SJSA1 (cell line): ENCODE data around the gene MAGI2. TPM values are rescaled to one million over a fixed set of nuclear protein-coding genes. Genes with fewer than 3 reads are reported as not detected.

Source experiments
- DNase-seq, 2 experiments: peaks; one replicate each; pipeline ENCODE4 v3.0.0-alpha.2; 2015 to 2020; ENCODE audit warnings: low spot score in 2 of 2, low read depth in 1 of 2
- H3K27ac ChIP-seq: fragments of 250-450 bp; sonication (Bioruptor Pico); 2 replicates; pipeline ENCODE4 v1.5.1; 2020; ENCODE audit warnings: mild to moderate bottlenecking, moderate library complexity
- H3K27me3 ChIP-seq: fragments of 250-450 bp; sonication (Bioruptor Pico); replicated peaks from 2 replicates; pipeline ENCODE4 v1.5.1; 2020; ENCODE audit warnings: mild to moderate bottlenecking, moderate library complexity
- H3K36me3 ChIP-seq: fragments of 250-450 bp; sonication (Bioruptor Pico); 2 replicates; pipeline ENCODE4 v1.5.1; 2020; ENCODE audit warnings: mild to moderate bottlenecking
- H3K4me1 ChIP-seq: fragments of 250-450 bp; sonication (Bioruptor Pico); replicated peaks from 2 replicates; pipeline ENCODE4 v1.6.1; 2021; ENCODE audit warnings: mild to moderate bottlenecking
- H3K4me3 ChIP-seq: fragments of 250-450 bp; sonication (Bioruptor Pico); 2 replicates; pipeline ENCODE4 v1.5.1; 2020; ENCODE audit warnings: mild to moderate bottlenecking
- H3K9me3 ChIP-seq: fragments of 250-450 bp; sonication (Bioruptor Pico); replicated peaks from 2 replicates; pipeline ENCODE4 v1.5.1; 2020; ENCODE audit warnings: mild to moderate bottlenecking
- total RNA-seq: library from RNA; depleted of rRNA; stranded (reverse); fragments of >200 nt; shearing (Covaris generic); gene quantifications from 2 replicates; pipeline ENCODE4 v1.2.3, GENCODE V29; 2014

MAGI2 gene
- total RNA-seq, 1 experiment from 2014 or later: 0.82 TPM

DNA sequence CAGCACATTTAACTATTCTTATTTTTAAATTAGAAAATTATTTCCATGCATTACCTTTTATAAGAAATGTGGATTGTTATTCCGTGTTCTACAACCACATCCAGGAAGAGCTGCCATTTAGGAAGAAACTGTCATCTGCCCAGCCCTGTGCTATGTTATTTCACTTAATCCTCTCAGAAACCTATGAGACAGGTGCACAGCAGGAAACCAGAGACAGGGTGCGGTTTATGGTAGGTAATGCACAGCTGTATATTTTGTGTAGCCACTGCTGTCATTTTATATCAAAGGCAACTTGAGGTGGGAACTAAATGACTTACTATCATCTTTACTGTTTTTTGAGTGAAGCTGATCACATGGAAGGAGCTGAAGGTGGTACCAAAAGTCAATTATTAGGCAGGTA lies 232.3 kb downstream of the MAGI2 start:
- H3K4me3 ChIP-seq: no peak overlapping the region

DNA sequence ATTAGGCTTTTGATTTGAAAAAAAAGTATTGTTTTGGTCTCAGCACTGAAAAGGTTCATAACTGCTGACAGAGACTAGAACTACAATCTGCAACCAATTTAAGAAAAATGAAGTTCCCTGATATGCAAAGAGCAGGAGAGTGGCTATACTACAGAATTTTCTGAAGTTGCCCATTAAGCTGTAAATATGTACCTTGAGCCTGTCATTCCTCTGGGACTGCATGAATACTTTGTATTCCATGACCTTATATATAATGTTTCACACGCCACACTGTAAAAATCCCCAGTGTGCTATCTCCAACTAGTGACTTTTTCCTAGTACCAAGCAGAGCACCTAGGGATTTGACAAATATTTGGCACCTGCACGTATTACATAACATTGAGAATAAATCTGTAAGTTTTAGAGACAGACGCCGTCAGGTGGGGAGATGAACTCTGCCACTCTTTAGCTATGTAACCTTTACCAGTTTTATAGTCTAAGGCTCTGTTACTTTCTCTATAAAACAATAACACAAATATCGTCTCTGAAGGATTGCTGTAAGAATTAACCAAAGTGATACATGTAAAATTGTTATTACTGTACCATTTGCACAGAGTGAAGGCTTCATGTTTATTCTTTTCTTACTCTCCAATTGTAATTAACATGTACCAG lies 235.4 kb downstream of the MAGI2 start:
- no peaks in the 10 kb centered on the region for H3K4me1 ChIP-seq
- no peak overlapping the region for H3K4me3 ChIP-seq
- H3K36me3 ChIP-seq: no peaks in the 10 kb centered on the region
- H3K9me3 ChIP-seq: no peaks in the 10 kb centered on the region
- H3K27ac ChIP-seq: no peak overlapping the region
- no peak for DNase-seq
- H3K27me3 ChIP-seq: no peaks in the 10 kb centered on the region

More for the DNA sequence above, 232.3 kb downstream of the MAGI2 start:
- Histone ChIP-seq H3K27ac (no peak overlapping the region), H3K27me3 (peaks cover under 1% of the 10 kb centered on the region; the same call in 1 of the 2 replicates), H3K4me1 (no peaks in the 10 kb centered on the region), H3K36me3 (no peaks in the 10 kb centered on the region), H3K9me3 (no peaks in the 10 kb centered on the region)
- DNase-seq: no peak

DNA sequence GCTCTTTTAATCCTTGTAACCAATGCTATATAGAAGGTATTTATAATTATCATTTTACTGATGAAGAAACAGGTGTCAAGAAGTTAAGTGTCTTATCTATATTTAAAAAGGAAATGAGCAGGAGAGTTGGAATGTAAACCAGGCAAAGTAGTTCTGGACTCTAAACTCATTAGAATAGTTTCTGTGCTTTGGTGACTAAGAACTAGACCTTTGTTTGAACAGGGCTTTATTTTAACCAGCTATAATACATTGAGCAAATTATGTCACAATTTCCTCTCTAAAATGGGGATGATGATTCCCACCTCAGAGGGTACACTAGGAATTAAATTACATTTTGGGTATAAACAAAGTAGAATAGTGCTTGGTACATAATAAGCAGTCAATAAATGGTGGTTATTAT lies 236.0 kb downstream of the MAGI2 start:
- Histone ChIP-seq H3K27ac (no peak overlapping the region), H3K36me3 (no peaks in the 10 kb centered on the region), H3K27me3 (no peaks in the 10 kb centered on the region), H3K4me3 (no peak overlapping the region), H3K9me3 (no peaks in the 10 kb centered on the region), H3K4me1 (no peaks in the 10 kb centered on the region)
- DNase-seq: no peak

DNA sequence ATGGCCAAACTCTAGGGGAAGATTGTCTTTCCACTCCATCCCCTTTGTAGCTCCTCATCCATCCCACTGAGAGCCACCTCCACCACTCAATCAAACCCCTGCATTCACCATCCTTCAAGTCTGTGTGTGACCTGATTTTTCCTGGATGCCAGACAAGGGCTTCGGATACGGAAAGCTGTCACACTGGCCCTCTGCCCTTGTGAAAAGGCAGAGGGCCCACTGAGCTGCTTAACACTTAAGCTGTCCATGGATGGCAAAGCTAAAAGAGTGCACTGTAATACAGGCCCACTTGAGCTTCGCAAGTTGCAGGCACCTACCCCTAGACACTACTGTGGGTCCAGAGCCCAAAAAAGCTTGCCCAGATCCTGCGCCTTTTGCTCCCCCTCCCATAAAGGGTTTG lies 237.2 kb downstream of the MAGI2 start:
- Histone ChIP-seq H3K9me3 (no peaks in the 10 kb centered on the region), H3K4me3 (no peak overlapping the region), H3K27ac (no peak overlapping the region), H3K27me3 (no peaks in the 10 kb centered on the region), H3K36me3 (no peaks in the 10 kb centered on the region), H3K4me1 (no peaks in the 10 kb centered on the region)
- DNase-seq: no peak

DNA sequence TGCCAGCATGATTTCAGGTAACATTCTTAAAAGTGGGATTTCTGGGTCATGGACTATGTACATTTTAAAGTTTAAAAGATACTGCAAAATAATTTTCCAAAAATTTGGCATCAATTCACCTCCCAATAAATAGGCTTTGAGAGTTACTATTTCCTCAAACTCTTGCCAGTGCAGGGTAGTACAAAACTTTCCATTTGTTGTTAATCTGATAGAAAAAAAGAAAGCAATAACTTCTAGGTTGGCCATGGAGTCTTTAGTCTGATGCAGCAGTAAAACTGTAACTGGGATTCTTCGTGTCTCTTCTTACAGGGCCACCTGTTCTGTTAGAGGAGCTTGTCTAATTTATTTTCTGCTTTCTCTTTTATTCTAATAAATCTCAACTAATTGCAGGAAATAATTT lies 241.1 kb downstream of the MAGI2 start:
- DNase-seq: no peak
- Histone ChIP-seq H3K27ac (no peak overlapping the region), H3K27me3 (no peaks in the 10 kb centered on the region), H3K36me3 (no peaks in the 10 kb centered on the region), H3K4me3 (no peak overlapping the region), H3K9me3 (no peaks in the 10 kb centered on the region), H3K4me1 (no peaks in the 10 kb centered on the region)

DNA sequence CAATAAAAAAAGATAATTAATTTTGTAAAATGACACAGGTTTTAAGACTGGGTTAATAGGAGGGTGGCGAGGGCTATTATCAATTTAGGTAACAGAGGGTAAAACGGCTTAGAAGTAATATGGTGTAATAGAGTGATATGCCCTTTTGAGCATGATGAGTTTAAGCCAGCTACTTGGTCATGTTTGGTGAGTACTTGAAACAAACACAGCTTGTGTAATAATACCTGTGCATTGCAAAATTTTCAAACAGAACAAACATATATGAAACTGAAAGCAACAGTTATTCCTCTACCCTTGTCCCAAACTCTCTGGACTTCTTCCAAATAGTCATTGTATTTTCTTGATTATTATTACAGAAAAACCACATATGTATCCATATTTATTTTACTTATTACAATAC lies 241.7 kb downstream of the MAGI2 start:
- no peak for DNase-seq
- Histone ChIP-seq H3K27ac (no peak overlapping the region), H3K9me3 (no peaks in the 10 kb centered on the region), H3K27me3 (no peaks in the 10 kb centered on the region), H3K36me3 (no peaks in the 10 kb centered on the region), H3K4me1 (no peaks in the 10 kb centered on the region), H3K4me3 (no peak overlapping the region)

DNA sequence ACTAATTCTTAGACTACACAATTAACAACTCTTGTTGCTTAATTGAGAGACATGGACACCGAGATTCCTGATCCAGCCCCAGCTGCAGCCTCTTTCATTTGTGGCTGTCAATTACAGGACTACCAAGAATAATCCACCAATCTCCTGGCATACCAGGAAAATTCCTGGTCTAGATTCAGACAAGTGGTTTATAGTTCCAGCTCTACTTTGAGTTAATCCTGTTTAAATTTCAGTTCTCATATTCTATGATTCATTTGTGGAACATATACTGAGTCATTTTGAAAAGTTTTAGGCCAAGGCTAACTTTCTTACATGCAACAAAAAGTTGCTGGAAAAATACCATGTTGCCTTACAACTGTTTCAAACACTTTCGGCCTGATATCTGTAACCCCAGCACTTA lies 253.5 kb downstream of the MAGI2 start:
- Histone ChIP-seq H3K36me3 (no peaks in the 10 kb centered on the region), H3K4me3 (no peak overlapping the region), H3K27ac (no peak overlapping the region), H3K4me1 (no peaks in the 10 kb centered on the region), H3K27me3 (no peaks in the 10 kb centered on the region), H3K9me3 (no peaks in the 10 kb centered on the region)
- DNase-seq: no peak

DNA sequence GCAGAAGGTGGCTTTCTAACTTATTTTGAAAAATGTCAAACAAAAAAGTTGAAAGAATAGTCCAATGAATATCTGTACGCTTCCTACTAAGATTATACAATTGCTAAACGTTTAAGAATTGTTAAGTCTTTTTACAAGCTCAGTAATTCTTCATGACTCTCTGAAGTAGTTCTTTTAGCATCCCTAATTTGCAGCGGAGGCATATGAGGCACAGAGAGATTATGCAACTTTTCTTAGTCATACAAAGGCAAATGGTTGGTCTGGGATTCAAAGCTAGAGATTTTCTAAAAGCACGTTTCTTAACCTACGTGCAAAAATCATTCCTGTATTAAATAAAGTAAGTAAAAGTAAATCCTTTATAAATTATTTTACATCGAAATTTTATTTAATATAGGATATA lies 254.2 kb downstream of the MAGI2 start:
- Histone ChIP-seq H3K27me3 (no peaks in the 10 kb centered on the region), H3K27ac (no peak overlapping the region), H3K9me3 (no peaks in the 10 kb centered on the region), H3K36me3 (no peaks in the 10 kb centered on the region), H3K4me1 (no peaks in the 10 kb centered on the region), H3K4me3 (no peak overlapping the region)
- no peak for DNase-seq

DNA sequence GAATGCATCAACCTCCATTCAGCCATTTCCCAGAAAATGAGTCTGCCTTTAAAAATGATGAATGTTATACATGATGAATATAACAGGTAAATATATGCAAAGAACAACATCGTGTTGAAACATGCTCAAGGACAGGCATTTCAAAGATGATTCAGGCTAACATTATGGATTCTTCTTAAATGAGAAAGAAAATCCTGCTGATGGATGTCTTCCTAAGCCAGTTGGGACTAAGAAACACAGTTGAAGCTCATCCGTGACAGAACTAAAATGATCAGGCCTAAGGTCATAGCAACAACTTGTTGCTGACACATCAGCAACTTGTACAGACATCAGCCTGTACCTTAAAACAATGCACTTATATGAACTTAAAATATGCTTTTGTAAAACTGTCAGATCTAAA lies 267.9 kb downstream of the MAGI2 start:
- Histone ChIP-seq H3K9me3 (no peaks in the 10 kb centered on the region), H3K36me3 (no peaks in the 10 kb centered on the region), H3K27me3 (no peaks in the 10 kb centered on the region), H3K4me3 (no peak overlapping the region), H3K27ac (no peak overlapping the region), H3K4me1 (no peaks in the 10 kb centered on the region)
- DNase-seq: no peak

DNA sequence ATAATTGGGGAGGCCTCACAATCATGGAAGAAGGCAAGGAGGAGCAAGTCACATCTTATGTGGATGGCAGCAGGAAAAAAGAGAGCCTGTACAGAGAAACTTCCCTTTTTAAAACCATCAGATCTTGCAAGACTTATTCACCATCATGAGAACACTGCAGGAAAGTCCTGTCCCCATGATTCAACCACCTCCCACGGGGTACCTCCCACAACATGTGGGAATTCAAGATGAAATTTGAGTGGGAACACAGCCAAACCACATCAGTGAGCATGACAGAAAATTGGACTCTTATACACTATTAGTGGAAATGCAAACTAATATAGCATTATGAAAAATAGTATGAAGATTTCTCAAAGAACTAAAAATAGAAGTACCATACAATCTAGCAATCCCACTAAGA lies 271.2 kb downstream of the MAGI2 start:
- no peak for DNase-seq
- Histone ChIP-seq H3K9me3 (no peaks in the 10 kb centered on the region), H3K27ac (no peak overlapping the region)

DNA sequence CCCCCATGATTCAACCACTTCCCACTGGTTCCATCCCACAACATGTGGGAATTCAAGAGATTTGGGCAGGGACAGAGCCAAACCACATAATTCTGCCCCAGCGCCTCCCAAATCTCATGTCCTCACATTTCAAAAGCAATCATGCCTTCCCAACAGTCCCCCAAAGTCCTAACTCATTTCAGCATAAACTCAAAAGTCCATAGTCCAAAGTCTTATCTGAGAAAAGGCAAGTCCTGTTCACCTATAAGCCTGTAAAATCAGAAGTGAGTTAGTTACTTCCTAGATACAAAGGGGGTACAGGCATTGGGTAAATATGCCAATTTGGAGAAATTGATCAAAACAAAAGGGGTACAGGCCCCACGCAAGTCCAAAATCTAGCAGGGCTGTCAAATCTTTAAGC lies 272.9 kb downstream of the MAGI2 start:
- H3K27me3 ChIP-seq: no peaks in the 10 kb centered on the region
- no peak overlapping the region for H3K4me3 ChIP-seq
- no peak overlapping the region for H3K27ac ChIP-seq
- H3K9me3 ChIP-seq: no peaks in the 10 kb centered on the region
- no peak for DNase-seq
- no peaks in the 10 kb centered on the region for H3K36me3 ChIP-seq
- no peaks in the 10 kb centered on the region for H3K4me1 ChIP-seq

More for the DNA sequence above, 271.2 kb downstream of the MAGI2 start:
- Histone ChIP-seq H3K36me3 (no peaks in the 10 kb centered on the region), H3K4me1 (no peaks in the 10 kb centered on the region), H3K27me3 (no peaks in the 10 kb centered on the region), H3K4me3 (no peak overlapping the region)

DNA sequence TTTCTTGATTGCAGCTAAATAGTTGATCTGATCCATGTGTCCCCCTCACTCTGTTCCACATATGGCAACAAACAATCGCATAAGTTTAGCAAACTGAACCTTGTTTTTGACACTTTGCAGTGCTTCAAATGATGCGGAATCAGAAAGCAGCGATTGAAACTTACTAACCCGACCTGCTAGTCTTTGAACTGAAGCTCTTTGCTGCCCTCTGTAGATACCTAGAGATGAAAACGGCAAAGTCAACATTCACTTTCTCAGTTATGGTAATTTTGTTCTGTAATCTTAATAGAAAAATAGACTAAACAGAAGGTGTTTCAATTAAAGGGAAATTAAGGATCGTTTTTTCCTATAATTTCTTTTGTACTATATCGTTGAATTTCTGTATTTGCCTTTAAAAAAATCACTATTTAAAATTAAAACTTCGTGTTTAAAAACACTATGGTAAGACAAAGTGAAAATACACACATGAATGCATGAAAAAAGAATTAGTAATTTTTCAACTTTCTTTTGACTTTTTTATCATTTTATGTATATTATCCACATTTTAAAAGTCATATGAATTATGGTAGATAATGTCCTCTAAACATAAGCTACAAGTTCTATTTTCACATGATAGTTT lies 276.5 kb downstream of the MAGI2 start:
- Histone ChIP-seq H3K36me3 (no peaks in the 10 kb centered on the region), H3K27me3 (no peaks in the 10 kb centered on the region), H3K4me3 (no peak overlapping the region), H3K9me3 (no peaks in the 10 kb centered on the region), H3K27ac (no peak overlapping the region), H3K4me1 (no peaks in the 10 kb centered on the region)
- peak in 1 of 2 experiments; percentile 16 for DNase-seq

DNA sequence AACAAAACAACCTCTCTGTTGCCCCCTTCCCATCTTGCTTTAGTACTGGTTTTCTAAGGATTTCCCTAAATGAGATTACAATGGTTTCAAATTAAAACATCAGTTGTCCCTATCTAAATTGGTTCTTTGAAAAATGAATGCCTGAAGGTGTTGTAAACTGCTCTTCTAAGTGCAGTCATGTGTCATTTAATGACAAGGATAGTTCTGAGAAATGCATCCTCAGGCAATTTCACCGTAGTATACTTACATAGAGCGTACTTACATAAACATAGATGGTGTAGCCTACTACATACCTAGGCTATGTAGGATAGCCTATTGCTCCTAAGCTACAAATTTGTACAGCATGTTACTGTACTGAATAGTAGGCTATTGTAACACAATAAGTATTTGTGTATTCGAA lies 278.1 kb downstream of the MAGI2 start:
- H3K9me3 ChIP-seq: no peaks in the 10 kb centered on the region
- H3K36me3 ChIP-seq: no peaks in the 10 kb centered on the region
- H3K27me3 ChIP-seq: no peaks in the 10 kb centered on the region
- H3K27ac ChIP-seq: no peak overlapping the region
- DNase-seq: no peak
- H3K4me3 ChIP-seq: no peak overlapping the region
- no peaks in the 10 kb centered on the region for H3K4me1 ChIP-seq

DNA sequence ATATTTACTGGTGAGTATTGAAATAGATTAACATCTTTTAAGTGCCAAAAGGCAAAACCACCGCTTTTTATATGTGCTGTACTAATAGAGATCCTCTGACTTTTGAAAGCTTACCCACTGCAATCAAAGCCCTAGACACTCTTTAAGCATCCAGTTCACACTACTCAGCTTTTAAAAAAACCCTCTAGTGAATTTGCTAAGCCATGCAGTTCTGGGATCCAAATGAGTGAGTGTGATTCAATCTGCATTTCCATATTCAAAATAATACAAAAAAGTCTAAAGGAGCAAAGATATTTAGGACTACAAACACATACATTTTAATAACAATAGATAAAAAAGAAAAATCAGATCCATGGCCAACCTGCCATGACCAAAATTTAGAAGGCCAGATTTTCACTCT lies 288.2 kb downstream of the MAGI2 start:
- H3K27ac ChIP-seq: no peak overlapping the region
- H3K9me3 ChIP-seq: no peaks in the 10 kb centered on the region
- 0 out of 2 replicates have a peak, but pooled peaks cover 6% of the 10 kb centered on the region for H3K27me3 ChIP-seq
- H3K4me1 ChIP-seq: no peaks in the 10 kb centered on the region
- H3K36me3 ChIP-seq: no peaks in the 10 kb centered on the region
- DNase-seq: no peak
- no peak overlapping the region for H3K4me3 ChIP-seq
